GM18508 (cell line): ENCODE results near the gene CFAP43.
"Not testable (repeated sequence)": the region's sequence is repeated elsewhere in the genome, so short reads cannot be mapped to it uniquely, and the experiment has no call there.

Experiments used
- ATAC-seq: cut with Tn5 transposase; IDR thresholded peaks from one replicate; pipeline ENCODE4 v1.9.1; 2021; ENCODE audit warnings: moderate number of reproducible peaks; ENCODE audit not compliant: insufficient read depth, unreplicated experiment

CFAP43 gene

GRCh38 chr10:104259456-104259855 lies 27.3 kb upstream of the CFAP43 start:
- ATAC-seq = no peak

GRCh38 chr10:104258209-104258608 lies 26.0 kb upstream of the CFAP43 start:
- ATAC-seq = no peak

- ATAC-seq = no peak
Observed at GRCh38 chr10:104257235-104257634, 25.1 kb upstream of the CFAP43 start.

- ATAC-seq = no peak
Observed at GRCh38 chr10:104256335-104256961, 24.3 kb upstream of the CFAP43 start.

GRCh38 chr10:104255311-104255981 lies 23.3 kb upstream of the CFAP43 start:
- no peak for ATAC-seq

GRCh38 chr10:104254493-104255310 lies 22.5 kb upstream of the CFAP43 start, which contains the start of gene GSTO1:
Gene GSTO1 (plus strand): TSS chr10:104254892. CDS start chr10:104254929, 37 bp downstream.
- no peak for ATAC-seq

- no peak for ATAC-seq
Observed at GRCh38 chr10:104253606-104254410, 21.6 kb upstream of the CFAP43 start.

- no peak for ATAC-seq
Observed at GRCh38 chr10:104253106-104253505, 20.9 kb upstream of the CFAP43 start.

- ATAC-seq = no peak
Observed at GRCh38 chr10:104252368-104252767, 20.2 kb upstream of the CFAP43 start.

- ATAC-seq = no peak
Observed at GRCh38 chr10:104251443-104251842, 19.3 kb upstream of the CFAP43 start.

GRCh38 chr10:104250371-104250770 lies 18.2 kb upstream of the CFAP43 start:
- no peak for ATAC-seq

- not testable (repeated sequence) for ATAC-seq
Observed at GRCh38 chr10:104248931-104249330, 16.8 kb upstream of the CFAP43 start.

GRCh38 chr10:104247513-104248146 lies 15.5 kb upstream of the CFAP43 start:
- no peak for ATAC-seq

GRCh38 chr10:104246976-104247375 lies 14.8 kb upstream of the CFAP43 start:
- no peak for ATAC-seq

- ATAC-seq = no peak
Observed at GRCh38 chr10:104245066-104245632, 13.0 kb upstream of the CFAP43 start.

GRCh38 chr10:104243512-104243911 lies 11.3 kb upstream of the CFAP43 start:
- ATAC-seq = no peak

GRCh38 chr10:104243009-104243408 lies 10.8 kb upstream of the CFAP43 start:
- ATAC-seq = not testable (repeated sequence)

GRCh38 chr10:104242545-104242944 lies 10.4 kb upstream of the CFAP43 start:
- no peak for ATAC-seq

- no peak for ATAC-seq
Observed at GRCh38 chr10:104240078-104240477, 7.9 kb upstream of the CFAP43 start.

GRCh38 chr10:104235801-104236200 lies 3.6 kb upstream of the CFAP43 start:
- ATAC-seq = no peak
